HK-2 (cell line): ENCODE data around the gene PCBP2.
A peak's percentile ranks its signal among the peaks of the same experiment; 100 is the strongest.
"Not testable (repeated sequence)": the region's sequence is repeated elsewhere in the genome, so short reads cannot be mapped to it uniquely, and the experiment has no call there.

ENCODE experiments used
- DNase-seq: peaks from one replicate; pipeline ENCODE4 v3.0.0-alpha.2; 2018; ENCODE audit not compliant: unreplicated experiment

The PCBP2 gene

DNA sequence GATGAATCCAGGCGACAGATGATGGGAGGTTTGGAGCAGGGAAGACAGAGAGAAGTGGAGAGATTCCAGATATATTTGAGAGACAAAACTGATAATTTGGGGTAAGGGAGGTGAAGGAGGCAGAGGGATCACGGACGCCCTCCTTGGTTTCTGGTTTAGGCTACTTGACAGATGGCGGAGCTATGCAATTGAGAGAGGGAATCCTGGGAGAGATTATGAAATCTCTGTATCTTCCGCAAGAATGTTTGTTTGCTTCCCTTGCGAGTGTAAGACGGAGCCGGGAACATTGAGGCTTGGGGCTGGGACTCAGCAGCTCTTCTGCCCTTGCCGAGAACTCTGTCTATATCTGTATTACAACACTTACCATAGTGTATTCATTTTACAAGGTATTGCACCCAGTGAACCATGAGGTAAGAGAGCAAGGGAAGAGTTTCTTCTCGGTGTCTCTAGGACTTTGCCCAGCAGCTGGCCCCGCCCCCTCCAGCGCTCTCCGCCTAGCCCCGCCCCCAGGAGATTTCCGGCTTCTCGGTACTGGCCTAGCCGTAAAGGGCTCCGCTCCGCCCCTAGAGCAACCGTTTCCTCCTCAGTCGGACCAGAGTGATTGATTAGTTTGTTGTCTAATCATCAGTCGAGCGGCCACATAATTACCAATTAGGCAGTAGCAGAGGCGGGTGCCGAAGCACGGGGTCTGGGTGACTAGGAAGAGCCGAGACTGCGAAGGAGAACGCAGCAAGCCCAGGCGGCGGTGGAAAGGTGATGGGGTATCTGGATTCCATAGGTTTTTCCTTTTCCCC lies 10.7 kb upstream of the PCBP2 start, which contains the start of gene PRR13:
Gene PRR13 (plus strand): TSS at position 695 of the 794 bp plus-strand sequence. CDS start 981 bp downstream, outside the sequence.
- DNase-seq, result peak; percentile 99

DNA sequence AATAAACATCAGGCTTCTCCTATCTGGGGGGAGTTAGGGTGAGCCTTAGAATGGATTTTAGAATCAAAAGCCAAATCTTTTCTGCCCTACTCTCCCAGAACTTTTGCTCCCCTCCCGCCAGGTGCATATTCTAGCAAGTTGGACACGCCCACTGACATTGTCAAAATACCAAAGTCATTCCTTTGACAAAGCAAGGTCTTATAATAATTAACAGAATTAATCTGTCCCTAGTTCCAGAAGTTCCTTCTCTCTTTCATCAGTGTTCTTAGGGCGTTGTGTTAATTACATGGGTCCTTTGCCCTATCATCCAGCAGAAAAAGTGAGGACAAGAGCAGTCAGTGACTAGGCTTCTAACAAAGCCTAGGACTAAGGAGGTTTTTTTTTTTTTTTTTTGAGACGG lies 7.9 kb upstream of the PCBP2 start:
- DNase-seq, result no peak

DNA sequence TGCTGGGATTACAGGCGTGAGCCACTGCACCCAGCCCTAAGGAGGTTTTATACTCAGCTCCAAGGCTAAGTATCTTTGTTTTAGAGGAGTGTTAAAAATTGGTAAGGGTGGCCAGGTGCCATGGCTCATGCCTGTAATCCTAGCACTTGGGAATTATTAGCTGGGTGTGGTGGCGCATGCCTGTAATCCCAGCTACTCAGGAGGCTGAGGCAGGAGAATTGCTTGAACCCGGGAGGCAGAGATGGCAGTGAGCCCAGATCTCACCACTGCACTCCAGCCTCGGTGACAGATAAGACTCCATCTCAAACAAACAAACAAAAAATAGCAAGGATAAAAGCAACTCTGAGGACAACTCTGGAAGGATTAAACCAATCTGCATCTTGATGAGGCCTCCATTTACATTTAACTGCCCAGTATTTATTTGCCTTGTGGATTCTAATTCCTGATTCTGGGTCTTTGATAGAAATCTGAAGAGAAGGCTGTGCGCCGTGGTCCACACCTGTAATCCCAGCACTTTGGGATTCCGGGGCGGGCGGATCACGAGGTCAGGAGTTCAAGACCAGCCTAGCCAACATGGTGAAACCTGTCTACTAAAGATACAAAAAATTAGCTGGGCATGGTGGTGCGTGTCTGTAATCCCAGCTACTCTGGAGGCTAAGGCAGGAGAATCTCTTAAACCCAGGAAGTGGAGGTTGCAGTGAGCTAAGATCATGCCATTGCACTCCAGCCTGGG lies 7.1 kb upstream of the PCBP2 start:
- not testable (repeated sequence) for DNase-seq

DNA sequence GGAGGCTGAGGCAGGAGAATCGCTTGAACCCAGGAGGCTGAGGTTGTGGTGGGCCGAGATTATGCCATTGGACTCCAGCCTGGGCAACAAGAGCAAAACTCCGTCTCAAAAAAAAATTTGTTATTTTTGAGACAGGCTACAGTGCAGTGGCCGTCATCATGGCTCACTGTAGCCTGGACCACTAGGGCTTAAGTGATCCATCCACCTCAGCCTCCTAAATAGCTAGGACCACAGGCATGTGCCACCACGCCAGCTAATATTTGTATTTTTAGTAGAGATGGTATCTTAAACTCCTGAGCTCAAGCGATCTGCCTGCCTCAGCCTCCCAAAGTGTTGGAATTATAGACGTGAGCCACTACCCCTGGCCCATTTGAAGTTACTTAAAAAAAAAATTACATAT lies 966 bp upstream of the PCBP2 start:
- no peak for DNase-seq

DNA sequence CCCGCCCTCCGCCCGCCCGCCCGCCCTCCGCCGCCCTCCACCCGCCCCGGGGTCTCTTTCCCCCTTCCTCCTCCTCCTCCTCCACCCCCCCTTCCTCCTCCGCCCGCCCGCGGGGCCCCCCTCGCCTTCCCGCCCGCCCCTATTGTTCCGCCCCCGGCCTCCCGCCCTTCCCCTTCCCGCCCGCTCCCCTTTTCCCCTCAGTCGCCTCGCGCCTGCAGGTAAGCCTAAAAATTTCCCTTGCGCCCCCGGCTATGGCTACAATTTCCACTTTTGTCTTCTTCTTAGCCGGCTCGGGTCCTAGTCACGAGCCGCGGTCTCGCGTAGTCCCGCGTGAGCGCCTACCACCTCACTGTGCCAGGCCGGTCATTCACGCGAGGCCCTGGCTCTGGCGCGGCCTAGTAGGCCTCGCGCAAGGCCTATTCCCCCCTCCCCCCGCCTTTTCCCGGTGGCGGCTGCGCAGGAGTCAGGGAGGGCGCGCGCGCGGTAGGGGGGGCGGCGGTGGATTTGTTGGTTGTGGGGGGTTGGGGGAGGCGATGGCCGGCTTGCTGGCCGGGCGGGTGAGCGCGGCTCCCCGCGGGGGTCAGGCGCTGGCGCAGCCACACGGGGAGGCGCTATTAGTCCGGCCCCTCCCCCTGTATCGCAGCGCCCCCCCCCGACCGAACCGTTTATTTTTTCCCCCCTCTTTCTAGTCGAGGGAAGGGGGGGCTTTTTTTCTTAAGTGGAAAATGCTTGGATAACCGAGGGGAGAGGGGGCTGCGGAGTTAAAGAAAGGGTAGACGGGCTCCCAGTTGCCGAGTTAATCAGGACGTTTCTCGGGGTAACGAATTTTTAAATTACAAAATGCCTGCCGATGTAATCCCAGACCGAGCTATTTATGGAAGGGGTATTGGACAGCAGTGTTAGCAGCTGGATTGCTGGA lies 516 bp downstream of the PCBP2 start:
- DNase-seq, result peak; percentile 89

DNA sequence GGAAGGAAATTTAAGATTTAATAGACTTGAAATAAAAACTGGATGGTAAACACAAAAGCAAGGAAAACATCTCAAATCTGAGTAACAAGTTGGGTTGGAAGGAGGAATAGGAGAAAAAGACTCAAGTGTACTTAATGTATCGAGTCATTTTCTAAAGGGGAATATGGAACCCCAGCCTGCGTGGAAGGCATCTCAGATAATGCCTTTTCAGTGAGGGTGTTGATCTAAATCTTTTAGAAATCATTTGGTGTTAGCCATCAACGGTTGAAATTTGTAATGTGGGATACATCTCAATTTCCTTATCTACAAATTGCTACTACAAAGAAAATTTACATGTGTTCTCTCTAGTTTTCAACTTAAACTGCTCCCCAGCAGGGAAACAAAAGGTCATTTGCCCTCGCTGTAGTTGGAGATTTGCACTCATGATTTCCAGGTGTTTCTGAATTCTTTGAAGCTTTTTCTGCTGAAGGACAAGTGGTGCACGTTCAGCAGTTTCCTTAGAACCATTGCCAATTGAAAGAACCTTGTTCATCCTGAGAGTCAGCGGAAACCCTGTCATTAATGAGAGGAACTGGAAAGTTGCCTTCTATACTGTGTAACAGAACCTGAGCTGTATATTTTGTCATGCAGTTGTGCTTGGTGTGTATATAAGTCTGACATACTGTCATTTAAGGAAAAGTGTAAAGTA lies 2.2 kb downstream of the PCBP2 start:
- DNase-seq, result no peak

DNA sequence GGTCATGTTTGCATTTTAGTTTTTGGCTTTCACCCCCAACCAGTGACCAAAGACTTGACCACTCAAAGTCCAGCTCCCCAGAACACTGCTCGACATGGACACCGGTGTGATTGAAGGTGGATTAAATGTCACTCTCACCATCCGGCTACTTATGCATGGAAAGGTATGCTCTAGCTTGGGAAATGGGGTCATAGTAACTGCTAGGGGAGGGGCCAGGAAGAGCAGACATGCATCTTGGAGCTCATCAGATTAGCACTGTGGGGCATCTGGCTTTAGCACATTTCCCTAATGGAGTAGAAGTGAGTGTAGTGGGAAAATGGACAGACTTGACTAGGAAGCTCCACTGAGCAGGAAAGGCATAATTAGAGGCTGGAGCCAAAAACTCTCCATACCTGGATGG lies 2.8 kb downstream of the PCBP2 start:
- no peak for DNase-seq

DNA sequence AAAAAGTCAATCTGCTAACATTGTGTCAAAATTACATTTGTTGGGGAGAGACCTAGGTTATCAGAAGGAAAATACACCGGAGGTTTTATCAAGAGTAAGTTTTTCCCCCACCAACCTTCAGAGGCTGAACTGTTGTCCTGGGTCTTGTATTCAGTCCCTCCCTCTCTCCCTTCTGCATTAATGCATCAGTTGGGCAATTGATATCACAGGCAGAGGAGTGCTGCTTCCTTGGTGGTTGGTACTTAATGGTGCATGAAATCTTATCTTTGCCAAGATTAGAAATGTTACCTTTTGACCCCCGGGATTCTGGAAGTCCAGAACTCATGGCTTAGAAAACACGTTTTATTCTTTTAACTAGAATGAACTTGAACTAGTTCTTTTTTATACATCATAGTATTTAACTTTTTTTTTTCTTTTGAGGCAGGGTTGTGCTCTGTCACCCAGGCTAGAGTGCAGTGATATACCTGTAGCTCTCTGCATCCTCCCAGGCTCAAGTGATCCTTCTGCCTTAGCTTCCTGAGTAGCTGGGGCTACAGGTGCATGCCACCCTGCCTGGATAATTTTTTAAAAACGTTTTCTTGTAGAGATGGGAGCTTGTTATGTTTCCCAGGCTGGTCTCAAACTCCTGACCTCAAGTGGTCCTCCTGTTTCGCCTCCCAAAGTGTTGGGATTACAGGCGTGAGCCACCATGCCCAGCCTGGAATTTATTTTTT lies 4.9 kb downstream of the PCBP2 start:
- no peak for DNase-seq

DNA sequence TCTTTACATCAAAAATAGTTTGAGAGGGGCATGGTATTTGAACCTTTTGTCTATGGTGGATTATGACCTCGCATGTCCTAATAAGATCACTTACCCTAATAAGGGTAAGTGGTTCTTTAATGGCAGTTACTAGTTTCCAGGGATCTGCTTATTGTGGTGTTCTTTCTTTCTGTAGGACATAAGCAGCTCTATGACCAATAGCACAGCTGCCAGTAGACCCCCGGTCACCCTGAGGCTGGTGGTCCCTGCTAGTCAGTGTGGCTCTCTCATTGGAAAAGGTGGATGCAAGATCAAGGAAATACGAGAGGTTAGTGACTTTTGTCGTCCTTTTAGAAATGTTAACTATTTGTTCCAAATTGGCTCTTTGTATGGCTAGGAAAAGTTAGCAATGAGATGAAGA lies 7.2 kb downstream of the PCBP2 start:
- DNase-seq, result no peak

DNA sequence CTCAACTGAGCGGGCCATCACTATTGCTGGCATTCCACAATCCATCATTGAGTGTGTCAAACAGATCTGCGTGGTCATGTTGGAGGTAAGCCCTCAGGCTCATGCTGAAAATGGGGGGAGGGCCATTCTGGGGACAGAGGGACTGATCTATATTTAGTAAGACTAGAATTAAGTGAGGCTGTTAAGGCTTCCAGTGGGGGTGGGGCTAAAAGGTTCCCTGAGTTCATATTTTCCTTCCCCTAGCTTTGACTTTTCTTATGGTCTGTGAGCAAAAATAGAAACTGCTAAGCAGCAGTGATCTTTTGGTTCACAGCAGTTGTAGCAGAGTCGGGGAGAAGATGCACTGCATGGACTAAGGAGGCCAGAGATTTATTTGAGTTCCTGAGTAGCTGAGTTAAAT lies 9.2 kb downstream of the PCBP2 start:
- DNase-seq, result no peak

DNA sequence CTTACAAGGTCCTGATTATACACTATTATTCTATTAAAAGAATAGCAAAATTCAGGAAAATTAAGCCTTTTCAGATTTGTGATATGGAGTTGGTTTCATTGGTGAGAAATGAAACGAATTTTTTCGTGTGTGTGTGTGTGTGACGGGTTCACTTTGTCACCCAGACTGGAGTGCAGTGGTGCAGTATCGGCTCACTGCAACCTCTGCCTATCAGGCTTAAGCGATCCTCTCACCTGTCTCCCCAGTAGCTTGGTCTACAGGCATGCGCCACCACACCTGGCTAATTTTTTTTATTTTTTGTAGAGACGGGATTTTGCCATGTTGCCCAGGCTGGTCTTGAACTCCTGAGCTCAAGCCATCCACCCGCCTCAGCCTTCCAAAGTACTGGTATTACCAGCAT lies 9.7 kb downstream of the PCBP2 start:
- no peak for DNase-seq

DNA sequence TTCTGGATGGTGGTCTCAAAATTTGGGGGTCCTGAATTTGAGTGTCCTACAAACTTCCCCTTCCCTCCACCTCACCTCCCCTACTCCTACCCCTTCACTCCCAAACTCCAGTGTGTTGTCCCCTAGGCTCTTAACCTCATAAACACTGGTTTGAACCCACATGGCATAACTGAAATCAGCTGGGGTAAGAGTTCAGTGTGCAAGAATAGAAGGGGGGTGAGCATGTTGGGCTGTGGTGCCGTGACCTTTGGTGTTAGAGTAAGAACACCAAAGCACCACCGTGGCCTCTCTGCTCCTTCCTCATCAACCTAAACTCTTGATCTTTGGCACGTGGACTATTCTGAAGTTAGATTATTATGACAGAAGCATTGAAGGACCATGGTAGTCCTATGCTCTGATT lies 11.0 kb downstream of the PCBP2 start:
- no peak for DNase-seq

DNA sequence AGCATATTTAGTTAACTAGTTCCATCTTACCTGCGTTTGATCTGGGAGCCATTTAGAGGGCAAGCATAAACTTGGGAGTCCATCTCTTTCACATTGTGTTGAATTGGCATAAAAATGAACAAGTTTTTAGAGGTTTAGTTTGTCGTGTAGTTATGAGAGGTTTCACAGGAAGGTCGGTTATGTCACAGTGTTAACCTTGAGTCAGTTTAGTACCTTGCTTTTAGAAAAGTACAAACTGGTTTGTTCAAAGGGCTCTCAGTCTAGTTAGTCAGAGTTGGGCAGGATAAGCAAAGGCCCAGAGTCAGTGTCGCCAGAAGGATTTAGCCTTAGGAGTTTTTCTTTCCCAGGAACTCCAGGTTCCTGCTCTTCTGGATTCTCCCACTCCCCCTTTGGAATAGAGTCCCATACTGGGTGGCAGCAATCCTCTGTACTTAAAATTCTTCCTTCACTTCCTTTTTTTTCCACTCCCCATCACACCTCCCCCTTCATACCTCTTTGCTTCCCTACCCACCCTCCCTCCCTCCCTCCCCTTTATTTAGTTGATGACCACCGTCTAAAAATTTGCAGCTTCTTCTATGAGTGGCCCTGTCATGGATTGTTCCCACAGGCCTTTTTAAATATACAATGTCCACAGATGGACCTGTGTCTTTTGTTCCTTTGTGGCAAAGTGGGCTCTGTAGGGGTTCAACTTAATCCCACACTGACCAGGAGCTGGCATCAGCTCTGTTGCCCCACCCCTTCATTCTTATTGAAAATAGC lies 12.1 kb downstream of the PCBP2 start:
- no peak for DNase-seq

DNA sequence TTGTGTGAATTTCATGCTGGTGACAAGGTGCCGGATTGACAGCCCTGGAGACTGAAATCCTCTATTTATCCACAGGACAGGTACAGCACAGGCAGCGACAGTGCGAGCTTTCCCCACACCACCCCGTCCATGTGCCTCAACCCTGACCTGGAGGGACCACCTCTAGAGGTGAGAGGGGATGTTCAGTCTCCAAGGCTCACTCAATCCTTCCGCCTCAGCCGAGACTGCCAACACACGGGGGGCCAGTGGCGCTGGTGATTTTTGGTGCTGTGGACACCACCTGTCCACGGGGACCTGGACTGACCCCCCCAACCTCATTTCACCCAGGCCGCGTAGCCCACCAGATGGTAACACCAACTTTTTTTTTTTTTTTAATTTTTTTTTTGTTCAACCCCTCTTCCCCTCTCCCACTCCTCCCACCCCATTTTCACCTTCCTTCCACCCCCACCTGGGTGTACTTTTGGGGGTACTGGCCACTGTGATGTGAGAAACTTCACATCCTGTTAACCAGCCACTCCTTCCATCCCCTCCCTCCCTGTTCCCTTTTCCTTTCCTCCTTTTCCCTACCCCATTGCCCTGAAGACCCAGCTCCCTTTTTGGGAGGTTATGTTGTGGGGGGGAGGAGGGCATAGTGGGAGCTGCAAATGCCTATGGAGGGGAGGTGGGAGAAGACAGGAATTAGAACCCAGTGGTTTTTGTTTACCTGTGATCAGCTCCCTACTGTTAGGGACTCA lies 12.9 kb downstream of the PCBP2 start:
- no peak for DNase-seq

DNA sequence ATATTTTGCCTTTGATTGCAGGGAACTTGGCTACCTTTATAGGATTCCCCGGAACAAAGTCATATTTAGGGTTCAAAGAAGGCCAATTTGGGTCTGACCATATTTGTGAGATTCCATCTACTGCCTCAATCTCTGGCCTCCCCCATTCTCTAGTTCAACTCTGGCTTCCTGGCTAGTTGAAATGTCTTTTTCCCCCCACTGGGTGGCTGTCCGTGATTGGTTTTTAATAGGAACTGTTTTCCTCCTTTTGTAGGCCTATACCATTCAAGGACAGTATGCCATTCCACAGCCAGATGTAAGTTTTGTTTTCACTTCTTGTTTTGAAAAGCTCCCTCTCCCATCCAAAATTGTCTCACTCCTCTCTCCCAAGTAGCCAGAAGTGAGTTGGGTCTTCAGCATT lies 13.8 kb downstream of the PCBP2 start:
- DNase-seq, result no peak

DNA sequence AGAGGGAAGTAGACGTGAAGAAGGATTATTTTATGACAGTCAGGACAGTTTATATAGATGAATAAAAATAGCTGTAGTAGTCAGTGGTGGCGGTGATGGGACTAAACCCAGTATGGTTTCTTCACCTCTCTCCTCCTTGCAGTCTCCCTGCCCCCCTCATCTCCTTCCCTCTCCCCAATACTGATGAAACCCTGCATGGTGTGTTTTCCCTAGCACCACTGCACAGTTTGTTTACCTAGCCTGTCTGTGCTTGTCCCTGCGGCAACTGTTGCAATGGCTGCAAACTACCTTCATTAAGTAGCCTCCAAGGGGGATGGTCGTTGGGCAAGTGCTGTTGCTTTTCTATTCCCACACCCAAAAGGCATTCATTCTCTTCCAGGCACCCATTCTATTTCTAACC lies 14.7 kb downstream of the PCBP2 start:
- no peak for DNase-seq

DNA sequence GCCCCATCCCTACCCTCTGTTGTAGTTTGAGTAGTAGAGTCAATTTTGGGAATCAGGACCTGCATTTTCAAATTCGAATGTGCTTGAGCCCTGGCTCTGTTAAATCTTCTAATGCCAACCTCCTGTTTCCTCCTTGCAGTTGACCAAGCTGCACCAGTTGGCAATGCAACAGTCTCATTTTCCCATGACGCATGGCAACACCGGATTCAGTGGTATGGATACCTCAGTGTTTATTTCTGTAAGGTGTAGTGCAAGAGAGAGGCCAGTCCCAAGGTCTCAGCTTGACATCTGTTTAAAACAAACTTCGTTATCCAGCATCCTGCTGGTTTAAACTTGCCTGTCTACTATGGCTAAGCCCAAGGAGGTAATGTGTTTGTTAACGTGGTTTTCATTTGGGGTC lies 15.2 kb downstream of the PCBP2 start:
- no peak for DNase-seq

DNA sequence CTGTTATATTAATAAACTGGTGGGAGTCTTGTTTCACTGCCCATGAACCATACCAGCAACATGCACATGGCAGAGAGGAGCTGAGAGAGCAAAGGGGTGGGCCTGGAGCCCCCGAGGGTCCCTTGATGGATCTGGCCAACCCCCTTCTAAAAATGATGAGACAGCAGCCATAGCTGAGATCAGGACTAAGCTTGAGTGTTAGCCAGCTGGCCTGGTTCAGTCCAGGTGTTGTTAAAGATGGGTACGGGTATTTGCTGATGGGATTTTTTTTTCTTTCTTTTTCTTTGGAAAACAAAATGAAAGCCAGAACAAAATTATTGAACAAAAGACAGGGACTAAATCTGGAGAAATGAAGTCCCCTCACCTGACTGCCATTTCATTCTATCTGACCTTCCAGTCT lies 16.0 kb downstream of the PCBP2 start:
- DNase-seq, result no peak

DNA sequence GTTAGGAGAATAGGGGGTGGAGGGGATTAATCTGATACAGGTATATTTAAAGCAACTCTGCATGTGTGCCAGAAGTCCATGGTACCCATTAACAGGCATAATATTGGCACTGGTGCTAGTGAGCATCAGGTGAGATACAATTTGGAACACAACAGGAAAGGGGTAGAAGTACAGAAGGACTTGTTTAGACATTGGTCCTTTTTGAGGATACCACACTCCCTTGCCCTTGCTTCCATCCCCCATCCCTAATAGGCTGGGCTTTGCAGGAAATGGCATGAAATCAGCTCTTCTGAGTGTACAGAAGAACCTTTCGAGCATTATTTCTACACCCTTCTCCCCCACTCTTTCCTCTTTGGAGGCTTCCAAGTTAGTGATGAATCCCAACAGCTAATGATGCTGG lies 16.4 kb downstream of the PCBP2 start:
- no peak for DNase-seq
